Chondrocyte (in vitro differentiated cells): ENCODE results near the gene TAF4B. TPM values are rescaled to one million over a fixed set of nuclear protein-coding genes. Genes with fewer than 3 reads are reported as not detected.

ENCODE experiments used
- DNase-seq: peaks from one replicate; pipeline ENCODE4 v3.0.0; 2021; ENCODE audit warnings: mixed read lengths, low spot score
- H3K27ac Mint-ChIP-seq: one replicate; pipeline ENCODE4 v1.8.0; 2021; ENCODE audit warnings: mild to moderate bottlenecking, moderate library complexity, mixed read lengths; ENCODE audit not compliant: unreplicated experiment
- H3K27me3 Mint-ChIP-seq: 2 replicates; pipeline ENCODE4 v1.8.0; 2021; ENCODE audit warnings: low read depth, mixed read lengths
- H3K36me3 Mint-ChIP-seq: 2 replicates; pipeline ENCODE4 v1.8.0; 2021; ENCODE audit warnings: low read depth, mixed read lengths
- H3K4me1 Mint-ChIP-seq: 2 replicates; pipeline ENCODE4 v1.8.0; 2021; ENCODE audit warnings: low read depth, mild to moderate bottlenecking, mixed read lengths
- H3K4me3 Mint-ChIP-seq: one replicate; pipeline ENCODE4 v1.8.0; 2021; ENCODE audit warnings: mild to moderate bottlenecking, moderate library complexity, mixed read lengths; ENCODE audit not compliant: unreplicated experiment
- H3K9me3 Mint-ChIP-seq: 2 replicates; pipeline ENCODE4 v1.8.0; 2021; ENCODE audit warnings: low read depth, mixed read lengths
- total RNA-seq: library from RNA; stranded (reverse); gene quantifications from 3 replicates; pipeline ENCODE4 v1.2.1, GENCODE V29; 2021
- TF ChIP-seq, protein P1 (sequence below): fragments of 200-600 bp; sonication (generic); IDR thresholded peaks from 2 replicates; pipeline ENCODE4 v1.5.0; 2021; ENCODE audit warnings: antibody characterized with exemption, mild to moderate bottlenecking, moderate library complexity

Gene TAF4B
- total RNA-seq, 1 donor from 2014 or later: 2.2 TPM

DNA sequence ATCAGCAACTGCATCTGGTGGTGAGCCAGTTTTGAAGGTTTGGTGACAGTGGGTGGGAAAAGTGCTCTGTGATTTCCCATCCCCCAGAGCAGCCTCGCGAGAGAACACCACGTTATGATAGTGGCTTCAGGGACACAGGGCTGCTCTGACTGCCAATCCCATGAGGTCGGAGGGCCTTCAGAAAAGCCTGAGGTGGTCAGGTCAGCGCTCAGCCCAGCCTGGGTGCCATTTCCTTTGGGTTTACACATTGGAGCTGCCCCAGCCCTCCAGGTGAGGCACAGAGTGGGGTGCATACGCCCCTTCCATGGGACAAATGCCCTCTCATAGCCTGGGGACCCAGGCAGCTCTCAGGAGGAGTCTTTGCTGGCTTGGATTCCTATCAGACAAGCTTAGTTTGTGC lies 195.3 kb downstream of the TAF4B start:
- TF ChIP-seq, protein P1, sequence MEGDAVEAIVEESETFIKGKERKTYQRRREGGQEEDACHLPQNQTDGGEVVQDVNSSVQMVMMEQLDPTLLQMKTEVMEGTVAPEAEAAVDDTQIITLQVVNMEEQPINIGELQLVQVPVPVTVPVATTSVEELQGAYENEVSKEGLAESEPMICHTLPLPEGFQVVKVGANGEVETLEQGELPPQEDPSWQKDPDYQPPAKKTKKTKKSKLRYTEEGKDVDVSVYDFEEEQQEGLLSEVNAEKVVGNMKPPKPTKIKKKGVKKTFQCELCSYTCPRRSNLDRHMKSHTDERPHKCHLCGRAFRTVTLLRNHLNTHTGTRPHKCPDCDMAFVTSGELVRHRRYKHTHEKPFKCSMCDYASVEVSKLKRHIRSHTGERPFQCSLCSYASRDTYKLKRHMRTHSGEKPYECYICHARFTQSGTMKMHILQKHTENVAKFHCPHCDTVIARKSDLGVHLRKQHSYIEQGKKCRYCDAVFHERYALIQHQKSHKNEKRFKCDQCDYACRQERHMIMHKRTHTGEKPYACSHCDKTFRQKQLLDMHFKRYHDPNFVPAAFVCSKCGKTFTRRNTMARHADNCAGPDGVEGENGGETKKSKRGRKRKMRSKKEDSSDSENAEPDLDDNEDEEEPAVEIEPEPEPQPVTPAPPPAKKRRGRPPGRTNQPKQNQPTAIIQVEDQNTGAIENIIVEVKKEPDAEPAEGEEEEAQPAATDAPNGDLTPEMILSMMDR: no peak
- Mint-ChIP-seq H3K27ac (no peak overlapping the region), H3K27me3 (no peaks in the 10 kb centered on the region), H3K9me3 (no peaks in the 10 kb centered on the region), H3K4me1 (peaks cover 7% of the 10 kb centered on the region), H3K36me3 (no peaks in the 10 kb centered on the region), H3K4me3 (no peak overlapping the region)
- DNase-seq: no peak

DNA sequence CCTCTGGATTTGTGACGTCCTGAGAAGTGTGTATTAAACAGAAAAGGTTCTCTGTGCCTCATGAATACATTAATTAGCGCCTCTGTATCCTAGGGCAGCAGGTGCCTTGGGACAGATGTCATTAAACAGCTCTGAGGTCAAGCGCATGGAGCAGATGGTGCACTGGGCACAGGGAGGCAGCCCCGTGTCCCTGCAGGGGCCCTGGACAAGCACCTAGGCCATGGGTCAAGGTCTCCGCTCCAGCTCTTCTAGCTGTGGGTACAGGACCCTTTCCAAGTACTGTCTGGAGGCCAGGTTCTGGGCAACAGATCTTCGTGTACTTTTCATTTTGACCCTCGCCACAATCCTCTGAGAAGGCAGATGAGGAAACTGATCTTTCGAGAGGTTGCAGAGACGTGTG lies 195.7 kb downstream of the TAF4B start:
- Mint-ChIP-seq H3K27ac (no peak overlapping the region), H3K27me3 (no peaks in the 10 kb centered on the region), H3K36me3 (no peaks in the 10 kb centered on the region), H3K9me3 (no peaks in the 10 kb centered on the region), H3K4me3 (no peak overlapping the region), H3K4me1 (peaks cover 7% of the 10 kb centered on the region)
- TF ChIP-seq, protein P1: no peak
- no peak for DNase-seq

DNA sequence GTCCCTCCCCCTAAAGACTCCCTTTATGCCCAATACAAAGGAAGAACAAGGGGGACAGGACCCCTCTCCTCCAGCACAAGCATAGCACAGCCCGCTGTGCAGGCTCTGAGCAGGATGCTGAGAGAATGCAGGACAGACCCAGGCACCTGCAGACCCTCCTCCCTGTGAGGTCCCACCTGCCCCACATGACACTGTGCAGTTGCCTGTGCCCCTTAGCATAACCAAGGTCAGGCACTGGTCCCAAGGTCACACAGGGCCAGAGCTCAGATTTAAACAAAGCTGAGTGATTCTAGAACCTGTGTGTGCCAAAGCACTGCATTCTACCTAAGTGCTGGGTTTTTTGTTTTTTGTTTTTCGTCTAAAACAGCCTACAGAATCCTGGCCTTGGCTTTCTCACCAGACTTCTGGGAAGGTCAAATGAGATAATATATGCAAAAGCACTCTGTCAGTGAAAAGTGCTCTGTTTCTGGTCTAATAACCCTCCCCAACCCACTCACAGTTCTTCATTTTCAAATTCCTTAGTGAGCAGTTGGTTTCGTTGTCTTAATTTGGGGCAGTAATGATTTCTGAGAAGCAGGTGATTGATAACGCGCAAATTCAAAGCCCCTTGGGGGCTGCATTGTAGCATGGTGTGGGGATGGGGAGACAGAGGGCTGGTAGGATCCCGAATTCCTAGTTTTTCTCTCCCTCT lies 196.4 kb downstream of the TAF4B start:
- no peak overlapping the region for H3K4me3 Mint-ChIP-seq
- no peak overlapping the region for H3K27ac Mint-ChIP-seq
- no peak for DNase-seq
- H3K4me1 Mint-ChIP-seq: peaks cover 7% of the 10 kb centered on the region
- no peaks in the 10 kb centered on the region for H3K9me3 Mint-ChIP-seq
- H3K36me3 Mint-ChIP-seq: no peaks in the 10 kb centered on the region
- TF ChIP-seq, protein P1: no peak
- no peaks in the 10 kb centered on the region for H3K27me3 Mint-ChIP-seq

DNA sequence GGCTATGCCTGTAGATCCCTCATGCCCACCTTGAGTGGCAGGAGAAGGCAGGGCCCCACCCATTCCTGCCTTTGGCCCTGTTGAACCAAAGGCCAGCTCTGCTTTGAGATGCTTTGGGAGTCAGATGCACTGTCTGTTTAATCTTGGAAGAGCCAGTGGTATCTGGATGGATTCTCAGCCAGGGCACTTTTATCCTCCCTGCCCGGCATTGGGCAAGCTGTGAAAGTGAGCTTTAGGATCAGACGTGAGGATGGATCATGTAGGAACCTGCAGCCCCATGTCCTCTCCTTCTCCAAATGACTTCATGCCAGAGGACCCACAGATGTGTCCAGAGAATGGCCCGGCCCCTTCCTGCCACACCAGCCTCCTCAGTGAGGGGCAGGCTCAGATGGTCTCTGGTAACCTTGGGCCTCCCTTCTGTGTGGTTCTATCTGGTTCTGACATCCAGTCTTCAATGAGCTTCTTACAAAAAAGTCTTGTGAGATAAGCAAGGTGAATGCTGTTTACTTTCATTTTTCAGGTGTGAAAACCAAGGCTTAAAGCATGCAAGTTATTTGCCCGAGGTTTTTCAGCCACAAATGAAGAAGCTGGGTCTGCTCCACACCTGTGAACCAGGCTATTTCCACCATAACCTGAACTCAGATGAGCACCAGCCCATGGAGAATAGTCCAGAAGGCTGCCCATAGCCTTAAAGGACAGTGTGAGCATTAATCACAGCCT lies 198.3 kb downstream of the TAF4B start:
- no peaks in the 10 kb centered on the region for H3K9me3 Mint-ChIP-seq
- no peak for DNase-seq
- H3K27me3 Mint-ChIP-seq: no peaks in the 10 kb centered on the region
- H3K36me3 Mint-ChIP-seq: no peaks in the 10 kb centered on the region
- H3K27ac Mint-ChIP-seq: no peak overlapping the region
- TF ChIP-seq, protein P1: no peak
- H3K4me1 Mint-ChIP-seq: peaks cover 14% of the 10 kb centered on the region
- no peak overlapping the region for H3K4me3 Mint-ChIP-seq

DNA sequence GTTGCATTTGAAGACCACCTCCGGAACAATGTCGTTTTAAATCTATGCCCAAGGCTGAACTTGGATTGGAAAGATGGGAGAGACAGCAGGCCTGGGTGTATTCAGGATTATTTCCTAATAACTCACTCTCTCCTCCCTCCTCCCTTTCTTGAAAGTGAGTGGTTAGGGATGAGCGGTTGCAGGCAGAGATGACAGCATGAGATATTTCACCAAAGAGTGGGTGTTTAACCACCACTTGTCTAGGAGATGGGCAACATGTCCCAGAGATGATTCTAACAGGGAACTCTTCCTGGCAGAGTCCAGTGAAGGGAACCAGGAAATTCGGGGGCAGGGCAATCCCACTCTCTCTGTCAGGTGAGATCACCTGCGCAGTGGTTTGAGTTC lies 198.9 kb downstream of the TAF4B start:
- no peak for DNase-seq
- Mint-ChIP-seq H3K27ac (no peak overlapping the region), H3K27me3 (no peaks in the 10 kb centered on the region), H3K9me3 (no peaks in the 10 kb centered on the region), H3K4me3 (no peak overlapping the region), H3K4me1 (peaks cover 14% of the 10 kb centered on the region), H3K36me3 (no peaks in the 10 kb centered on the region)
- TF ChIP-seq, protein P1: no peak
